ENCODE measurements around the gene ZNF75A. TPM values are rescaled to one million over a fixed set of nuclear protein-coding genes. Genes with fewer than 3 reads are reported as not detected.

Gene ZNF75A
- 25.6 and 36.6 TPM in 2 replicates for total RNA-seq

DNA sequence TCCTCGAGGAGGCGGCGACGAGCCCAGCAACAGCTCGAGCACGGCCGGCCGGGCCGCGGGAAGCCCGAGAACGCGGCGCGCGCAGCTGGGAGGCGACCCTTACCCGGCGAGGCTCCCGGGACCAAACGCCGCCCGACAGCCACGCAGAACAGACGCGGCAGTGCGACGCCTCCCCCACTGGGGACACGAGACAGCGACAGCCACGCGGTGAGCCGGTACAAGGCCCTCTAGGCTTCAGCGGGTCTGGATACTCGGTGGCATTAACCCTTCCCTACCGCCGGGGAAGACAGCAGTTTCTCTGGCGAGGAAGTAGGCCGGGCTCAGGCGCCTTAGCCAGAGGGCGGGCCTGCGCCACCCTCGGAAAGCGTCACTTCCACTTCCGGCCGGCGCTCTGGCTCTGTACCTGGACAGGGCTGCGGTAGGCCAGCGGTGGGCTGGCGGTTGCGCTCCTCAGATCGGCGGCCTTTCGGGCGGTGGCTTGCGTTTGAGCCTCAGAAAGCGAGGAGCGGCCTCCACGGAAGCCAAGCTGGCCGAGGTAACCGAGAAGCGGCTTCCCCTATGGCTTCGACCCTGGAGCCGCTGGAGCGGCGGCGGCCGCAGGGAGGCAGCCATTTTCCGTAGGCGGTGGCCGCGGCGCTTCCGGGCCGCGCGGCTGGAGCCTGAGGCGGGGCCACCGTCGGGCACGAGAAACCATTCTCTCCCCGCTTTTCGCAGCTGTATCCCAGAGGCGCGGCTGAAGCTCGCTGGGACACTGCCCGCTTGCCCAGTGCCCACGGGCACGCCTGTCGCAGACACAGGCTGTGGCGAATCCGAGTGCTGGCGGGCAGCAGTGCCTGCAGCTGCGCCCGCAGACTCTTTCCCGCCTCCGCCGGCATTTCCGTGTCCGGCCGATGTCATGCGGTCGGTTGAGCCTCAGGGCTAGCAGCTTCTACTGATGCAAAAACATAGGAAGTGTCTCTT lies at the start of gene ZNF75A, which contains the start of gene TIGD7:
Gene ZNF75A (plus strand): TSS at position 389 of the 960 bp plus-strand sequence. CDS start 2,932 bp downstream, outside the sequence.
Gene TIGD7 (minus strand): TSS at position 322 of the 960 bp plus-strand sequence. CDS start 4,816 bp downstream, outside the sequence.

GRCh38 chr16:3256146-3256865 lies 49.0 kb upstream of the ZNF75A start, which contains the start of gene MEFV:
Gene MEFV, minus strand, starts transcription at chr16:3256633. Its CDS starts 46 bp downstream, at chr16:3256587.

GRCh38 chr16:3282730-3283542 lies 22.4 kb upstream of the ZNF75A start, which contains the start of gene ZNF263:
Gene ZNF263, plus strand, starts transcription at chr16:3283491. Its CDS starts 328 bp downstream, at chr16:3283819.

GRCh38 chr16:3355589-3355988 lies 50.3 kb downstream of the ZNF75A start, which contains the start of gene OR2C1:
Gene OR2C1, plus strand, starts transcription at chr16:3355889. Its CDS starts 52 bp downstream, at chr16:3355941.

Other genes starting within 250 kb of the ZNF75A start
- gene IL32, start 239.9 kb upstream of the ZNF75A start, total RNA-seq, result 1.7 and 32.1 TPM in 2 replicates
- not detected in 2 replicates for gene ZSCAN10, start 206.2 kb upstream of the ZNF75A start, total RNA-seq
- gene ZNF205, start 192.9 kb upstream of the ZNF75A start, total RNA-seq, result 17.4 and 17.8 TPM in 2 replicates
- 13.7 and 22.8 TPM in 2 replicates for gene ZNF213, start 170.5 kb upstream of the ZNF75A start, total RNA-seq
- 0.14 TPM in 1 of 2 replicates, not detected in the other for gene OR1F1, start 117.3 kb upstream of the ZNF75A start, total RNA-seq
- 9.9 and 13.7 TPM in 2 replicates for gene ZNF200, start 70.3 kb upstream of the ZNF75A start, total RNA-seq
- under 0.01 and 0.07 TPM in 2 replicates for gene MEFV, start 48.9 kb upstream of the ZNF75A start, total RNA-seq
- 55.7 and 64.9 TPM in 2 replicates for gene ZNF263, start 22.0 kb upstream of the ZNF75A start, total RNA-seq
- 6.0 and 7.9 TPM in 2 replicates for gene TIGD7, start 67 bp upstream of the ZNF75A start, total RNA-seq
- not detected in 2 replicates for gene OR2C1, start 50.4 kb downstream of the ZNF75A start, total RNA-seq
- gene ZSCAN32, start 95.5 kb downstream of the ZNF75A start, total RNA-seq, result 20.5 and 20.6 TPM in 2 replicates
- gene ZNF174, start 95.7 kb downstream of the ZNF75A start, total RNA-seq, result 5.5 and 8.5 TPM in 2 replicates
- 2.7 and 4.6 TPM in 2 replicates for gene ZNF597, start 138.0 kb downstream of the ZNF75A start, total RNA-seq
- 6.5 and 17.8 TPM in 2 replicates for gene NAA60, start 138.2 kb downstream of the ZNF75A start, total RNA-seq
- gene C16orf90, start 190.0 kb downstream of the ZNF75A start, total RNA-seq, result not detected in 2 replicates
- 9.2 and 24.7 TPM in 2 replicates for gene CLUAP1, start 195.5 kb downstream of the ZNF75A start, total RNA-seq

Measured in nasal cavity respiratory epithelium epithelial cell of viscerocranial mucosa (primary cell).